Measurements from ENCODE around the gene GNG12.

DNA sequence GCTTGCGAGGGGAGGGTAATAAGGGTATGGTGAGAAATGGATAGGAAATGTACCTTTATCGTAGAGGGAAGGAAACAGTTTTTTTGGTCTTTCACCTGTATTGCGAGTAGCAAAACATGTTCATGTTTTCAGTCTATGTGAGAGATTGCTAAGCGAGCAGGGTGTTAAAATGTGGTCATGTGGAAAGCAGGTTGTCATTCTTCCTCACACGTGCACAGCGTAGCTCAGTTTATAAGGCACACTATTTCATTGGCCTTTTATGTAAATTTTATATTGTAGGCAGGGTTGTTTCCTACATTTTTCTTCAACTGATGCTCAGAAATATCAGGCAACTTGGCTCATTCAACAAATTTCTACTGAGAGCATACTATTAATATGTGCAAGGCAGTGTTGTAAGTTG, 18.5 kb upstream of the GNG12 start:
- TF ChIP-seq, protein P1, sequence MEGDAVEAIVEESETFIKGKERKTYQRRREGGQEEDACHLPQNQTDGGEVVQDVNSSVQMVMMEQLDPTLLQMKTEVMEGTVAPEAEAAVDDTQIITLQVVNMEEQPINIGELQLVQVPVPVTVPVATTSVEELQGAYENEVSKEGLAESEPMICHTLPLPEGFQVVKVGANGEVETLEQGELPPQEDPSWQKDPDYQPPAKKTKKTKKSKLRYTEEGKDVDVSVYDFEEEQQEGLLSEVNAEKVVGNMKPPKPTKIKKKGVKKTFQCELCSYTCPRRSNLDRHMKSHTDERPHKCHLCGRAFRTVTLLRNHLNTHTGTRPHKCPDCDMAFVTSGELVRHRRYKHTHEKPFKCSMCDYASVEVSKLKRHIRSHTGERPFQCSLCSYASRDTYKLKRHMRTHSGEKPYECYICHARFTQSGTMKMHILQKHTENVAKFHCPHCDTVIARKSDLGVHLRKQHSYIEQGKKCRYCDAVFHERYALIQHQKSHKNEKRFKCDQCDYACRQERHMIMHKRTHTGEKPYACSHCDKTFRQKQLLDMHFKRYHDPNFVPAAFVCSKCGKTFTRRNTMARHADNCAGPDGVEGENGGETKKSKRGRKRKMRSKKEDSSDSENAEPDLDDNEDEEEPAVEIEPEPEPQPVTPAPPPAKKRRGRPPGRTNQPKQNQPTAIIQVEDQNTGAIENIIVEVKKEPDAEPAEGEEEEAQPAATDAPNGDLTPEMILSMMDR (IDR thresholded peaks at IDR 0.05), result no peak
- TF ChIP-seq NR2C2 (CRISPR knock-in tag; IDR thresholded peaks at IDR 0.05) (no peak), SOX15 (CRISPR knock-in tag; IDR thresholded peaks at IDR 0.05) (no peak), GABPB1 (CRISPR knock-in tag; IDR thresholded peaks at IDR 0.05) (no peak), SP1 (CRISPR knock-in tag; conservative IDR thresholded peaks at IDR 0.05) (no peak)
- TF ChIP-seq, protein P2, sequence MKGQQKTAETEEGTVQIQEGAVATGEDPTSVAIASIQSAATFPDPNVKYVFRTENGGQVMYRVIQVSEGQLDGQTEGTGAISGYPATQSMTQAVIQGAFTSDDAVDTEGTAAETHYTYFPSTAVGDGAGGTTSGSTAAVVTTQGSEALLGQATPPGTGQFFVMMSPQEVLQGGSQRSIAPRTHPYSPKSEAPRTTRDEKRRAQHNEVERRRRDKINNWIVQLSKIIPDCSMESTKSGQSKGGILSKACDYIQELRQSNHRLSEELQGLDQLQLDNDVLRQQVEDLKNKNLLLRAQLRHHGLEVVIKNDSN (CRISPR knock-in tag; IDR thresholded peaks at IDR 0.05), result no peak
- TF ChIP-seq, protein P3, sequence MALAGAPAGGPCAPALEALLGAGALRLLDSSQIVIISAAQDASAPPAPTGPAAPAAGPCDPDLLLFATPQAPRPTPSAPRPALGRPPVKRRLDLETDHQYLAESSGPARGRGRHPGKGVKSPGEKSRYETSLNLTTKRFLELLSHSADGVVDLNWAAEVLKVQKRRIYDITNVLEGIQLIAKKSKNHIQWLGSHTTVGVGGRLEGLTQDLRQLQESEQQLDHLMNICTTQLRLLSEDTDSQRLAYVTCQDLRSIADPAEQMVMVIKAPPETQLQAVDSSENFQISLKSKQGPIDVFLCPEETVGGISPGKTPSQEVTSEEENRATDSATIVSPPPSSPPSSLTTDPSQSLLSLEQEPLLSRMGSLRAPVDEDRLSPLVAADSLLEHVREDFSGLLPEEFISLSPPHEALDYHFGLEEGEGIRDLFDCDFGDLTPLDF (CRISPR knock-in tag; IDR thresholded peaks at IDR 0.05), result no peak
